Epithelial cell of esophagus (primary cell): Measurements from ENCODE around the gene DPH1.

ENCODE experiments used
- DNase-seq: peaks from one replicate; pipeline ENCODE4 v3.0.0; 2010; ENCODE audit warnings: low read depth
- H3K4me3 ChIP-seq: 2 replicates; pipeline ENCODE4 v1.5.1; 2011; ENCODE audit warnings: mild to moderate bottlenecking, low read length, control low read depth
- CTCF ChIP-seq: IDR thresholded peaks from 2 replicates; pipeline ENCODE4 v1.5.1; 2011; ENCODE audit warnings: low read depth, mild to moderate bottlenecking, low read length, control low read depth, inconsistent platforms; ENCODE audit not compliant: insufficient read depth; ENCODE audit errors: missing control alignments

DPH1 gene

GRCh38 chr17:2043785-2044184 lies 13.8 kb downstream of the DPH1 start:
- peak; percentile 89 for DNase-seq
- TF ChIP-seq CTCF, result no peak
- no peak overlapping the region for H3K4me3 ChIP-seq

- no peak for TF ChIP-seq CTCF
- H3K4me3 ChIP-seq, result no peak overlapping the region
- DNase-seq, result no peak
Measured at GRCh38 chr17:2044263-2044894, 14.4 kb downstream of the DPH1 start.

DNA sequence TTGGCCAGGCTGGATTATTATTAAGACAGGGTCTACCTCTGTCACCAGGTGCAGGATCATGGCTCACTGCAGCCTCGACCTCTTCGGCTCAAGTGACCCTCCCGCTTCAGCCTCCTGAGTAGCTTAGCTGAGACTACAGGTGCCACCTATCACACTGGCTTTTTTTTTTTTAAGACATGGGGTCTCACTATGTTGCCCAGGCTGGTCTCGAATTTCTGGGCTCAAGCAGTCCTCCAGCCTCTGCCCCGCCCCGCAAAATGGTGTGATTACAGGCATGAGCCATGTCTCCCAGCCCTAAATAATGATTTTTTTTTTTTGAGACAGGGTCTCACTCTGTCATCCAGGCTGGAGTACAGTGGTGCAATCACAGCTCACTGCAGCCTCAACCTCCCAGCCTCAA lies 17.6 kb downstream of the DPH1 start:
- no peak for TF ChIP-seq CTCF
- no peak for DNase-seq
- no peak overlapping the region for H3K4me3 ChIP-seq

DNA sequence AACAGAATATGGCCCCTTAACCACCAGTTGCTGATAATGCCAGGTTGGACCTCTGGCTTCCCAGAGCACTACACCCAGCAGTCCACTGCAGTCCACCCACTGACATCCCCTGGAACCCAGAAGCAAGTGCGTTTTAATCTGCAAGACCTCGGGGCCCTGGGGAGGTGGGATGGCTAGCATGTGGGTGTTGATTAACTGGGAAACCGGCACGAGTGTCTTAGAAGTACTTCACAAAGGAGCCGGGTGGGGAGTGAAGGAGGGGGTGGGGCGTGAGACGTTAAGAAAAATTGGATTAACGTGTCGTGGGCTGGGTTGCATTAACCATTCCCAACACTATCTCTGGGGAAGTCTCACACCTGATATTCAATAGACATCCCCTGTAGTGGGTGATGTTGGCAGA lies 18.9 kb downstream of the DPH1 start:
- no peak for TF ChIP-seq CTCF
- no peak for DNase-seq
- H3K4me3 ChIP-seq, result peak overlapping the region; percentile 53

DNA sequence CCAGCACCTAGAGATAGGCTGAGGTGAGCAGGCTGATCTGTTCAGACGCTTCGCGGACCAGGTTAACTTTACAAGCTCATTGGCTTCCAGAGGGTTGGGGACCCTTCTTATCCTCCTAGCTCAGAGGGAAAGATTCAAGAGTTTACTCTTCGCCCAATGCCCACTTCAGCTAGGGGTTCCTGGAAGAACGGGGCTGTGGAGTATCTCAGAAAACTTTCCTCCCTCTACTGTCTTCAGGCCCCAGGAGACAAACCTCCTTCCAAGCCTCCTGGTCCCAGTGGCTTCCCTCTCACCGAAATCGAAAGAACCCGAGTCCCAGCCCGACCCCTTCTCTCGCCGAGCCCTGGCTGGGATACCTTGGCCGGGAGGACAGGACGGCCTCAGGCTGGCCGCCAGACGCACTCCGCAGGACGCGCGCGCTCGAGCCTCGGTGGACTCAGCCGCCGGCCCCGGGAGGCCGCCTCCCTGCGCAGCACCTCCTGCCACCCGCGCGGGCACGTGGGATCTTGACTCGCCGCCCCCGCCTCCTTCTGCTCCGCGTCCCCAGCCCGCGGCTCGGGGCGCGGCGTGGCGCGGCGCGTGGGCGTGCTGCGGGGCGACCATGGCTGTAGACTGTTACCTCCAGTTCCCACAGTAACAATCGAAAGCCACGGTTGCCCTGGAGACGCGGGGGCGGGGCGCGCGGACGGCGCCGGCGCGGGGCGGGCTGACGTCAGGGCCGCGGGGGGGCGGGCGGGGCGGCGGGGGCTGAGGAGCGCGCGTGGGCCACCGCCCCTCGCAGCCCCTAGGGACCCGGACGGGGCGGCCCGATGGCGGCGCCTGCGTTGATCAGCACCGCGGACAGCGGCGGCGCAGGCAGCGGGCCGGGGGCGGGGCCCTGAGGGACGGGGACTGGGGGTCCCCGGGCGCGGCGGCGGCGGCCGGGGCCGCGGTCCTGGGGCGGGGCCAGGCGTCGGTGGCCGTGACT lies 19.7 kb downstream of the DPH1 start:
- peak; percentile 75 for DNase-seq
- TF ChIP-seq CTCF, result no peak
- peak overlapping the region; percentile 53 for H3K4me3 ChIP-seq

GRCh38 chr17:2050300-2051060 lies 20.5 kb downstream of the DPH1 start:
- peak overlapping the region; percentile 27 for H3K4me3 ChIP-seq
- TF ChIP-seq CTCF, result no peak
- peak; percentile 70 for DNase-seq
